HG03439 (cell line): Measurements from ENCODE around the gene FFAR4.
"Not testable (repeated sequence)": the region's sequence is repeated elsewhere in the genome, so short reads cannot be mapped to it uniquely, and the experiment has no call there.

ENCODE experiments used
- ATAC-seq: cut with Tn5 transposase; IDR thresholded peaks from one replicate; pipeline ENCODE4 v1.9.1; 2021; ENCODE audit warnings: mild to moderate bottlenecking, moderate library complexity; ENCODE audit not compliant: unreplicated experiment

Gene FFAR4

GRCh38 chr10:93566435-93567276 lies at the start of gene FFAR4:
FFAR4 (plus strand) TSS chr10:93566665; CDS start chr10:93566721, 56 bp downstream.
- no peak for ATAC-seq

DNA sequence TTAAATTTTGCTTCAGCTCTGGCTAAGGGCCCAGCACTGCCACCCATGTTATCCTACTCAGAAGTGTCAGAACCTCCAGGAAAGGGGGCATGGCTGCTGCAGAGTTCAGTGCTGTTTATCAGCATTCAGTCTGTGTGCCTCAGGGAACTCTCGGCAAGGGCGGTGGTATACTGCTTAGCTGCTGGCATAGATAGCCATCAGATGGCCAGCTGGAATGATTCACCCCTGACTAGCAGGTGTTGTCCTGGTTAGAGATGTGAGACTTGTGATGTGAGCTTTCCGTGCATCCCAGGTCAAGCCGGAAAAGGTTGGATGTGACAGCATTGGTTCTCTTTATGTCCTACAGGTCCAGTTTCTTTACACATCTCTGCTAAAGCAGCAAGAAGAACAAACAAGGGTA lies 47.9 kb upstream of the FFAR4 start:
- no peak for ATAC-seq

DNA sequence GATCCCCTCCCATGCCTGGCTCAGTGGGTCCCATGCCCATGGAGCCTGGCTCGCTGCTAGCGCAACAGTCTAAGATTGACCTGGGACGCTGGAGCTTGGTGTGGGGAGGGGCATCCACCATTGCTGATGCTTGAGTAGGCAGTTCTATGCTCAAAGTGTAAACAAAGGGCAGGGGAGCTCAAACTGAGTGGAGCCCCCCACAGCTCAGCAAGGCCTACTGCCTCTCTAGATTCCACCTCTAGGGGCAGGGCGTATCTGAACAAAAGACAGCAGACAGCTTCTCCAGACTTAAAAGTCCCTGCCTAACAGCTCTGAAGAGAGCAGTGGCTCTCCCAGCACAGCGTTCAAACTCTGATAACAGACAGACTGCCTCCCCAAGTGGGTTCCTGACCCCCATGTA lies 31.2 kb upstream of the FFAR4 start:
- ATAC-seq: no peak

DNA sequence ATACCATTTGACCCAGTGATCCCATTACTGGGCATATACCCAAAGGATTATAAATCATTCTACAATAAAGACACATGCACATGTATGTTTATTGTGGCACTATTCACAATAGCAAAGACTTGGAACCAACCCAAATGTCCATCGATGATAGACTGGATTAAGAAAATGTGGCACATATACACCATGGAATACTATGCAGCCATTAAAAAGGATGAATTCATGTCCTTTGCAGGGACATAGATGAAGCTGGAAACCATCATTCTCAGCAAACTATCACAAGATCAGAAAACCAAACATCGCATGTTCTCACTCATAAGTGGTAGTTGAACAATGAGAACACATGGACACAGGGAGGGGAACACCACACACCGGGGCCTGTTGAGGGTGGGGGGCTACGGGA lies 25.6 kb upstream of the FFAR4 start:
- not testable (repeated sequence) for ATAC-seq

DNA sequence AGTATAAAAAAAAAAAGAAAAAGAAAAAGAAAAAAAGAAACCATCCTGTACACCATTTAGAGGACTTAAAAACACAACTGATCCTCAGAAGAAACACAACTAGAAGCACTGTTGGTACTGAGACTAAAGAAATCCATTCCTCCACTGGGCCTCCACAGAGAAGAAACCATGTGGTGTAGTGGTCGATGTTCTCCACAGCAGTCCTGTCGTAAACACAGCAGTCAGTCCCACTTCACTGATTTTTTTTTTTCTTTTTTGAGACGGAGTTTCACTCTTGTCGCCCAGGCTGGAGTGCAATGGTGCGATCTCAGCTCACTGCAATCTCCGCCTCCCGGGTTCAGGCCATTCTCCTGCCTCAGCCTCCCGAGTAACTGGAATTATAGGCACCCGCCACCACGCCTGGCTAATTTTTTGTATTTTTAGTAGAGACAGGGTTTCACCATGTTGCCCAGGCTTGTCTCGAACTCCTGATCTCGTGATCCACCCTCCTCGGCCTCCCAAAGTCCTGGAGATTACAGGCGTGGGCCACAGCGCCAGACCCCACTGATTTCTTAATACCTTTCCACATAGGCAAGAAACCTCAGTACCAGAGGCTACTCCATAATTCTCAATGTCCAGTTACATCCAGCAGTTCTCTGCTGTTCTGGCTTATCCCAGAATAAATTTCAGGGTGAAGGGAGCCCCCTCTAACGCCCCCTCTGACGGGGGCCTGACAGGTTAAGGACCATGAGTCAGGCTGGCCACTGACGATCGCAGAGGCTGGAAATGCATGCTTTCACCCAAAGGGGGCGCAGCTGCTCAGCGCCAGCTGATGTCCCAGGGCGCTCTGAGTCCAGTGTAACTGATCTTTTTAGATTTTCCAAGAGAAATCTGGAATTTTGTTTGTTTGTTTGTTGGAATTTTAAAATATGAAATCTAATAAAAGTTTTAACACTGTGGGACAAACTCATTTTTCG lies 24.8 kb upstream of the FFAR4 start:
- peak; percentile 54 for ATAC-seq

DNA sequence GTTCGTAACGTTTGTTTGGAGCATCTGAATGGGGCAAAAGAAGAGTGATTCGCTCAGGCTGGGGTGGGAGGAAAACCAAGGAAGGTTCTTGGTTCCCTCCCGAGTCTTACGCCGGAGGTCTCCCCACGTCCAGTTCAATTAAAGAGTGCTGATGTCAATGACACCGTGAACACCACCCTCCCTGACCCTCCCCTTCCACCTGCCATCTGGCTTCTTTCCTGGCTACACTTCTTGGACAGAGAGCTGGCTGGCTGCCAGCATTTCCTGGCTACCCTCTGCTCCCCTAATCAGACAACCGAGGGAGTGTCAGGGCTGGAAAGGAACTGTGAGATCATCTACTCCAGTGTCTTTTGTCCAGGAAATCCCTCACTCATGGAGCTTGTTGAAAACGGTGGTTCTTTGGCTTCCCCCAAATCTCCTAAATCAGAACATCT lies 24.1 kb upstream of the FFAR4 start:
- ATAC-seq: no peak

DNA sequence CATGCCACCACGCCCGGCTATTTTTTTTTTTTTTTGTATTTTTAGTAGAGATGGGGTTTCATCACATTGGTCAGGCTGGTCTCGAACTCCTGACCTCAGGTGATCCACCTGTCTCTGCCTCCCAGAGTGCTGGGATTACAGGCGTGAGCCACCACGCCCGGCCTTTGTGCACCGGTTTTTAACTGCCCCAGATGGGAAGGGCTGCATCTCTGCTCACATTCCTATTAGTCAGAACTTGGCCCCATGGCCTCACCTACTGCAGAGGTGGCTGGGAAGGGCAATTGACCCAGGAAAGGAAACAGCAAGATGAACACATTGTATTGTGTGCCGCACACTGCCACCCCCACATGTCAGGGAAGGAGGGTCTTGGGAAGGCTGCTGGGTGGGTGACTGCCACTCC lies 19.5 kb upstream of the FFAR4 start:
- ATAC-seq: not testable (repeated sequence)

- no peak for ATAC-seq
These were observed 18.9 kb upstream of the FFAR4 start for GRCh38 chr10:93547522-93547921.

DNA sequence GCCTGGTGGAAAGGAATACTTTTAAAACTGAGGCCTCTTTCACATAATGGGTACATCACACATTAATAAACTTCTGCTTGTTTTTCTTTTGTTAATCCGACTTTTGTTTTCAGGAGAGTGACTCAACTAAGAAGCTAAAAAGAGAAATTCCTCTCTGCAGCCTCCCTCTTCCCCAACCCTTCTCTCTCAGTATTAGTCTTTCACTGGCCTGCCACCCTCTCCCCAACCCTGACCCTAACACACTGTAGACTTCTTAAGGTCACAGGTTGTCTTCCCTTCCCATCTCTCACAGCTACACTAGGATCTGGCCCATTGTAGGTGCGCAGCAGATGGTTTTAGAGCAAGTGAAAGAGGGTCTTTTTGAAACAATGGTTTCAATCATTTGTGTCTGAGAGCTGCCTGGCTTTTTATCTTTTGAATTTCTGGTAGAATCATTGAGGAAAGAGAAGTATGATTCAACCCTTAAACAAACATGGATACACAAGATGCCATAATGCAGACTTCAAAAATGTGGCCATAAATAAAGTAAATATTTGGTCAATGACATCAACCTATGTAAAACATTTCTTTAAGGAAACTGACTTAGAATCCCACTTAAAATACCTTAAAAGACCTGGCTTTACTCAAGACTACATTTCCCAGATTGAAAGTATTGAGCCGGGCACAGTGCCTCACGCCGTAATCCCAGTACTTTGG lies 17.9 kb upstream of the FFAR4 start:
- no peak for ATAC-seq

GRCh38 chr10:93550606-93551005 lies 15.9 kb upstream of the FFAR4 start:
- ATAC-seq: no peak

GRCh38 chr10:93552780-93553179 lies 13.7 kb upstream of the FFAR4 start:
- no peak for ATAC-seq

DNA sequence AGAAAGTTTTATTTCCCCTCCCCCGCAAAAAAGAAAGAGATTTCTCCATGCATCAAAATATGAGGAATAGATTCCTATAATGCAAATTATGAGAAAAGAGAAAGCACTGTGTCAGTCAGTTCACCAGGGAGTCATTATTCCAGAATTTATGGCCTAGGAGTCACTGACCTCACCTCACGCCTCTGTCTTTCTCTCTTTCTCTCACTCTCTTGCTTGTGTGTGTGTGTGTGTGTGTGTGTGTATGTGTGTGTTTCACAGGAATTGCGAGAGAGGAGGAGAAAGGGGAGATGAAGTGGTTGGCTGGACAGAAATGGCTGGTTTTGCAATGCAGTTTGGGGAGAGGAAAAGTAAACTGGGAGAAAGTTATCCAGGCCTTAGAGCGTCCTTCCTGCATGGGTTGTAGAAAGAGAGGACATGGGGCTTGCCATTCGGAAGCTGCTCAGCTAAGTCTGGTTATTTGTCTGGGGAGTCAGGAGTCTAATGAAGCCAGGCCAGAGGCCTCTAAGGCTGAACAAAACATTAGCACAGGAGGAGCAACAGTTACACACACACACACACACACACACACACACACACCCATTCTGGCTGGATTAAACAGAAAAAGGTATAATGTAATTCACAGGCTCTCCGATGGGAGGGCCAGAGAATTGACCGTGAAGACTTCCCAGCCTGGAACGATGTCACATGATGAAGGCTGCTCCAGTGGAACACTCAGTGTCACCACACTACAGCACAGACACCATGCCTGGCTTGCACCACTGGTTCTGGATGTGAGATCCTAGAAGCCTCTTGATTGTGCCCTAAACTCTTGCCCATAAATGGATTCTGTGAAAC lies 12.8 kb upstream of the FFAR4 start:
- ATAC-seq: no peak

DNA sequence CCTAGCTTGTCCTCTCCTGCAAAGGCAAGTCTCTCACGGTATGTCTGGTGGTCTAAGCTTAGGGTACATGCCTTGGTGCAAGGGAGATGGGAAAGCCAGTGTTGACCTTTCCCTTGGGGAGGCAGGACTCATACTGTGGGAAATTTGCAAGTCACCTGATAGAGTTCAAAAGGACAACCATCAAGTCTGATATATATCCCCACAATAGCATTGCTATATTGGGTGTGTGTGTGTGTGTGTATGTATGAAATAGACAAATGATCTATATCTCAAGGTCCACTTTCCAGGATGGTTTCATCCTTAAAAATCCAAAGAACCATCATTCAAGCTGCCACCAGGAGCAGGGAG lies 12.2 kb upstream of the FFAR4 start:
- ATAC-seq: no peak

DNA sequence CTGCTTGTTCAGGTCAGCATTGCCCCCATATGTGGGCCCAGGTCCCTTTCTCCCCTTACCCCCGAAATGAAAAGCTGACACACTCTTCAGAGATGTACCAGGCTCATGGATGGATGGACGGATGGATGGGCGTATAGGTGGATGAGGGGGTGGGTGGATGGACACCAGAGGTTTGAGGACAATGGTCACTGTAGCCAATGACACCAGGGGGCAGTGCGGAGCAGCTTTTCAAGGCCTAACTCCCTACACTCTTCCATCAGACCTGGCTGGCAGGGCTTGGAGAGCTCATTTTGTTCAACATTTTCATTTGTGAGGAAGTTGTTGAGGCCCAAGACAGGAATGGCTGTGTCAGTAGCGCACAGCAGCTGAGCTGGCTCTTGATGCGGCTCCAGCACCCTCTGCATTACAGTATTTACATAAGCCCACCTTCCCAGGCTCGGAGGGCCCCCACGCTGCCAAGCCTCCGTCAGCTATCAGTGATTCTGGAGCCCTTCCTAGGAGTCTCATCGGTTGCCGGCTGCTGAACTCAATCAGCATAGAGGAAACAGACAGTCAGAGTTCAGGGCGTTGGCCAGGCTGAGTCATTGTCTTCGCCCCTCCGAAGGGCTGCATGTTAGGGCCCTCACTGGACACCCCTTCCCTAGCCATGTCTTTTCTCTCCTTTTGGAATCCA lies 11.6 kb upstream of the FFAR4 start:
- no peak for ATAC-seq

GRCh38 chr10:93559490-93559889 lies 7.0 kb upstream of the FFAR4 start:
- ATAC-seq: no peak

- ATAC-seq: no peak
These were observed 5.9 kb upstream of the FFAR4 start for GRCh38 chr10:93560541-93560940.

DNA sequence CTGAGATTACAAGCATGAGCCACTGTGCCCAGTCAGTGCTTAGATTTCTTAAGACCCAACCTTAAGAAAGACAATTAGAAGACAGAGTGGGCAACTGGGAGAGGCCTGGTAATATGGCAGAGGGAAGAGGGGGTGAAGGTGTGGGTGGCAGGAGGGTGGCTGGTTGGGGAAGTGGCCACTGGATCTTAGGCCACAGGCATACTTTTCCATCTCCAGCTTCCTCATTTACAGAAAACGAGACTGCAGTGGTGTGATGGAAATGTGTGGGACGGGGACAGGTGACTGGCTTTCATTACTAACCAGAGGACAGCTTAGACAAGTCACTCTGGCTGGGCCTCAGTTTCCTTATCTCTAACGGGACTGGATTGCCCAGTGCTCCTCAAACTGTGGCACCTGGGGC lies 1.0 kb upstream of the FFAR4 start:
- ATAC-seq: no peak

- no peak for ATAC-seq
These were observed 1.0 kb downstream of the FFAR4 start for GRCh38 chr10:93567277-93568104.

GRCh38 chr10:93568105-93568390 lies 1.6 kb downstream of the FFAR4 start:
- ATAC-seq: no peak
